ENCODE measurements around the gene PRKCE. TPM values are rescaled to one million over a fixed set of nuclear protein-coding genes. Genes with fewer than 3 reads are reported as not detected.
A peak's percentile ranks its signal among the peaks of the same experiment; 100 is the strongest.

The PRKCE gene
- total and polyA plus RNA-seq, 4 donors = 2.5 to 38.6 (median 5.8) TPM

DNA sequence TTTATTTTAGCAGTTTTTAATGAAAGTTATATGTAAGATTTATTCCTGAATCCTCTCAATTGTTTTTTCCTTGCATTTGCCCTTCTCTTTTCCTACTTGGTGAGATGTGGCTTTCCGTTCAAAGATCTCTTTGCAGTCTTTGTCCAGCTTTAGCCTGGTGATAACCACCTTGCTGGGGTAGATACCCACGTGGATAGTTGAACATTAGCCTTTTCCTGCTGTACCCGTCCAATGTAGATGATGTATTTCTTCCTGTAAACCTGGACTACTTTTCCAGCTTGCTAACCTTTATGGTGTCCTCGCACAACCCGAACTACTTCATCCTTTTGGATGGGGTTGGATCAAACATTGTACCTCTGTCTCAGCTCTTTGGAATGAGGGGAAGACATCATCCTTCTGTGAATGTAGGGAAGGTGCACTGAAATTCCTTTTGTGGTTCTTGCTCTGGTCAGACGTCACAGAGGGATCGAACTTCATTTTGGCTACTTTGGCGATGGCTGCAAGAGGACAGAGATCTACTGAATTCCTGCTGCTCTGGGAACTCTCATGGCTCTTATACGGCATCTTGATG lies 352.5 kb downstream of the PRKCE start:
- Histone ChIP-seq H3K9ac (ENCODE audit: low read depth in 1 of 2, low read length in 2 of 2) (no peak overlapping the region), H3K36me3 (ENCODE audit: control insufficient read depth in 4 of 4, insufficient read depth in 3 of 4, low read depth in 1 of 4, low read length in 3 of 4) (no peaks in the 10 kb centered on the region), H3K4me1 (ENCODE audit: control insufficient read depth in 4 of 4, insufficient read depth in 4 of 4, low read length in 3 of 4) (peaks cover 7 to 61% (median 37%) of the 10 kb centered on the region in 4 donors), H3K4me3 (ENCODE audit: low read depth in 1 of 3, low read length in 3 of 3) (no peak overlapping the region), H3K9me3 (ENCODE audit: control insufficient read depth in 4 of 4, low read length in 3 of 4) (no peaks in the 10 kb centered on the region), H3K27ac (ENCODE audit: low read depth in 1 of 2, low read length in 2 of 2) (peak overlapping the region in 1 of 2 donors; percentile 9), H3K27me3 (ENCODE audit: control insufficient read depth in 4 of 4, insufficient read depth in 4 of 4, low read length in 3 of 4) (no peaks in the 10 kb centered on the region)
- 81% methylated on average over 9 of the region's 9 CpGs for WGBS
- TF ChIP-seq ZBTB33 (IDR thresholded peaks at IDR 0.05) = no peak
- TF ChIP-seq, protein P1, sequence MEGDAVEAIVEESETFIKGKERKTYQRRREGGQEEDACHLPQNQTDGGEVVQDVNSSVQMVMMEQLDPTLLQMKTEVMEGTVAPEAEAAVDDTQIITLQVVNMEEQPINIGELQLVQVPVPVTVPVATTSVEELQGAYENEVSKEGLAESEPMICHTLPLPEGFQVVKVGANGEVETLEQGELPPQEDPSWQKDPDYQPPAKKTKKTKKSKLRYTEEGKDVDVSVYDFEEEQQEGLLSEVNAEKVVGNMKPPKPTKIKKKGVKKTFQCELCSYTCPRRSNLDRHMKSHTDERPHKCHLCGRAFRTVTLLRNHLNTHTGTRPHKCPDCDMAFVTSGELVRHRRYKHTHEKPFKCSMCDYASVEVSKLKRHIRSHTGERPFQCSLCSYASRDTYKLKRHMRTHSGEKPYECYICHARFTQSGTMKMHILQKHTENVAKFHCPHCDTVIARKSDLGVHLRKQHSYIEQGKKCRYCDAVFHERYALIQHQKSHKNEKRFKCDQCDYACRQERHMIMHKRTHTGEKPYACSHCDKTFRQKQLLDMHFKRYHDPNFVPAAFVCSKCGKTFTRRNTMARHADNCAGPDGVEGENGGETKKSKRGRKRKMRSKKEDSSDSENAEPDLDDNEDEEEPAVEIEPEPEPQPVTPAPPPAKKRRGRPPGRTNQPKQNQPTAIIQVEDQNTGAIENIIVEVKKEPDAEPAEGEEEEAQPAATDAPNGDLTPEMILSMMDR (IDR thresholded peaks at IDR 0.05; ENCODE audit: low read depth, low read length, missing input control) = no peak
- peak; percentile 45 to 49 for TF ChIP-seq HNF4A (conservative IDR thresholded peaks at IDR 0.05)
- no peak for TF ChIP-seq TAF1 (conservative IDR thresholded peaks at IDR 0.05)
- peak; percentile 43 to 65 for TF ChIP-seq RXRA (IDR thresholded peaks at IDR 0.05)
- no peak for DNase-seq (ENCODE audit: low spot score)

GRCh38 chr2:46006473-46007025 lies 355.1 kb downstream of the PRKCE start:
- H3K36me3 ChIP-seq (ENCODE audit: control insufficient read depth in 4 of 4, insufficient read depth in 3 of 4, low read depth in 1 of 4, low read length in 3 of 4) = peaks cover 0 to under 1% (median 0%) of the 10 kb centered on the region in 4 donors
- peak; percentile 27 for DNase-seq (ENCODE audit: low spot score)
- H3K27me3 ChIP-seq (ENCODE audit: control insufficient read depth in 4 of 4, insufficient read depth in 4 of 4, low read length in 3 of 4) = no peaks in the 10 kb centered on the region
- TF ChIP-seq SP1 (IDR thresholded peaks at IDR 0.05) (peak; percentile 42), GABPA (IDR thresholded peaks at IDR 0.05 in 1 of 2, conservative IDR thresholded peaks at IDR 0.05 in 1 of 2) (no peak), RXRA (IDR thresholded peaks at IDR 0.05) (peak; percentile 76 to 94), HNF4A (conservative IDR thresholded peaks at IDR 0.05) (peak; percentile 59 to 69), ZBTB33 (IDR thresholded peaks at IDR 0.05) (peak; percentile 58), YY1 (IDR thresholded peaks at IDR 0.05) (peak; percentile 57), FOXA2 (IDR thresholded peaks at IDR 0.05) (no peak), FOXA1 (IDR thresholded peaks at IDR 0.05) (peak; percentile 15), JUND (IDR thresholded peaks at IDR 0.05) (peak; percentile 46 to 69)
- TF ChIP-seq, protein P1 (IDR thresholded peaks at IDR 0.05; ENCODE audit: low read depth, low read length, missing input control) = no peak
- WGBS = 42% methylated on average over 7 of the region's 7 CpGs
- peak overlapping the region; percentile 37 to 43 for H3K27ac ChIP-seq (ENCODE audit: low read depth in 1 of 2, low read length in 2 of 2)
- H3K4me3 ChIP-seq (ENCODE audit: low read depth in 1 of 3, low read length in 3 of 3) = no peak overlapping the region
- no peak overlapping the region for H3K9ac ChIP-seq (ENCODE audit: low read depth in 1 of 2, low read length in 2 of 2)
- peaks cover 7 to 62% (median 42%) of the 10 kb centered on the region in 4 donors for H3K4me1 ChIP-seq (ENCODE audit: control insufficient read depth in 4 of 4, insufficient read depth in 4 of 4, low read length in 3 of 4)
- no peaks in the 10 kb centered on the region for H3K9me3 ChIP-seq (ENCODE audit: control insufficient read depth in 4 of 4, low read length in 3 of 4)

Measured in liver (tissue), 9 donors.